Natural killer cell treated with Interleukin-12 subunit alpha and Interleukin-12 subunit beta and Interleukin-15 and Interleukin-18, amount 100 ng/mL, for 72 hours (primary cell): ENCODE measurements around the gene TAF1L. TPM values are rescaled to one million over a fixed set of nuclear protein-coding genes. Genes with fewer than 3 reads are reported as not detected.

ENCODE experiments used
- ATAC-seq, 2 donors: fragments of 150-1000 bp; cut with Tn5 transposase in 1 of 2; sonication (Bioruptor Pico), chemical (Tn5 transposase) in 1 of 2; 2 replicates each; pipeline ENCODE4 v1.10.0; 2021
- DNase-seq: peaks from one replicate; pipeline ENCODE4 v3.0.0; 2022; ENCODE audit warnings: low spot score
- H3K27ac Mint-ChIP-seq, 2 donors: 1 replicate in 1 of 2; 2 replicates in 1 of 2; pipeline ENCODE4 v1.8.0; 2022; ENCODE audit warnings: mixed read lengths in 2 of 2, mild to moderate bottlenecking in 1 of 2, moderate library complexity in 1 of 2
- H3K27me3 Mint-ChIP-seq, 2 donors: 1 replicate in 1 of 2; 2 replicates in 1 of 2; pipeline ENCODE4 v1.8.0; 2022; ENCODE audit warnings: mixed read lengths in 2 of 2
- H3K36me3 Mint-ChIP-seq: one replicate; pipeline ENCODE4 v1.8.0; 2022; ENCODE audit warnings: mixed read lengths
- H3K4me1 Mint-ChIP-seq, 2 donors: 1 replicate in 1 of 2; 2 replicates in 1 of 2; pipeline ENCODE4 v1.8.0; 2022; ENCODE audit warnings: low read depth in 2 of 2, mixed read lengths in 2 of 2, mild to moderate bottlenecking in 1 of 2
- H3K4me3 Mint-ChIP-seq: one replicate; pipeline ENCODE4 v1.8.0; 2022; ENCODE audit warnings: mixed read lengths
- H3K9me3 Mint-ChIP-seq: 2 replicates; pipeline ENCODE4 v1.8.0; 2022; ENCODE audit warnings: mixed read lengths
- total RNA-seq, 2 donors: library from RNA; stranded (reverse); gene quantifications; one replicate each; pipeline ENCODE4 v1.2.3, GENCODE V29; 2022

TAF1L gene
- total RNA-seq, 2 donors from 2014 or later: not detected

DNA sequence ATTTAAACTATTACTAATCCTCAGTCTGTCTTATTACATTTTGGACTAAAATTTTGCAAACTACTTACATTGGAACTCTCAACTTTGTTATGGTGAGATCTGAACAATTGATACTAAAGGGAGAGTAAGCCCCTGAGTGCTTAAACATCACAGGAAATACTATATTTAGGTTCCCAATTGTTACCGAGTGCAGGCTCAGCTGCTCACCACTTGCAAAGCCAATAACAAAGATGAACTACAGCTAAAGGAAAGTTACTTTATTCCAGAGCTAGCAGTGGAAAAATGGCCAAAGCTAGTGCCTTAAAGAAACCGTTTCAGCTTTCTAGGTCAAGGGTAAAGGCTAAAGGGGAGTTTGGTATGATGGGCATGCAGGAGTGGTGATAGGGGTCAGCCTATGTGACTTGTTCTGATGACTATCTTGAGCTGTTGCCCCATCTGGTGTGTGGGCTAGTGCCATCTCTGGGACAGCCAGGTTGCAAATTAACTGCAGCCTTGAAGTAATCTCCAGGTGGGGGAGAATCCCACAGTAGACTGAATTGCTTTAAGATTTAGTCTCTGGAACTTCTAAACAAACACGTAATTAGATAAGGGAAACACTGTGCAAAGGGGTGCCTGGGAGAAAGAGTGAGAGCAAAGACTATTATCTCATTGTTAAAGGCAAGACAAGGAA is 54.7 kb downstream of the TAF1L start:
- DNase-seq (no peak), ATAC-seq (no peak)
- H3K27ac Mint-ChIP-seq: no peak overlapping the region
- no peaks in the 10 kb centered on the region for H3K4me1 Mint-ChIP-seq
- H3K27me3 Mint-ChIP-seq: peaks cover 27 to 35% of the 10 kb centered on the region in 2 donors
- no peaks in the 10 kb centered on the region for H3K9me3 Mint-ChIP-seq
- no peak overlapping the region for H3K4me3 Mint-ChIP-seq
- no peaks in the 10 kb centered on the region for H3K36me3 Mint-ChIP-seq

DNA sequence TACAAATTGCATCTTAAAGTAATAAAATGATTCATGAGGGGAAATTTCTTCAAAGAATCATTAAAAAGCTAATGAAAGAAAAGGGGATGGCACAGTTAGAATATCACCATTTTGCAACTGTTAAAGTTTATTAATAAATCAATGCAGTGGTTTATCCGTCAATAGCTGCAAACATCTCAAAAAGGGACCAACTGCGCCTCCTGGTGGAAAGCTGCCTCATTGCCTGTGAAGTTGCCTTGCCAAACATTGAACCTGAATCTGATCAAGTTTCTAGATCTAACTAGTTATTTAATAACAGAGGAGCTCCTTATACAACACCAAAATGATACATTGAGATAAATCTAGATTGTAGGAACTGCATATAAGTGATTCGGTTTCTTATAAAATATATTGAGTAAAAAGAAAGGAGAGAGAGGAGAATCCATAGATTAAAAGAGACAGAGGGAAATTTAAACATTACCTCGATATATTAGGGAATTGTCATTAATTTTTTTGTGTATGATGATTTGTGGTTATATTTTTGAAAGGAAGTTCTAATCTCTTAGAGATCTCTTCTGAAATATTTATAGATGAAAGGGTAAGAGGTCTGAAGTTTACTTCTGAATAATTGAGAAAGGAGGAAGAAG is 55.6 kb downstream of the TAF1L start:
- Mint-ChIP-seq H3K27ac (no peak overlapping the region), H3K27me3 (peaks cover 22 to 33% of the 10 kb centered on the region in 2 donors), H3K4me1 (no peaks in the 10 kb centered on the region), H3K4me3 (no peak overlapping the region), H3K36me3 (no peaks in the 10 kb centered on the region), H3K9me3 (no peaks in the 10 kb centered on the region)
- no peak for ATAC-seq
- DNase-seq: peak; percentile 80

Other genes with a start within 250 kb of the TAF1L start
- gene RIGI, start 109.5 kb downstream of the TAF1L start, total RNA-seq: 1 to 10 TPM; 7.9 to 9.2 TPM
- gene SMIM27, start 83.3 kb downstream of the TAF1L start, total RNA-seq: 1 to 10 TPM; 6.4 to 9.1 TPM
- 10 to 100 TPM; 11.3 to 12.1 TPM for gene TOPORS, start 83.1 kb downstream of the TAF1L start, total RNA-seq
- 10 to 100 TPM; 28.9 to 33.8 TPM for gene NDUFB6, start 62.5 kb downstream of the TAF1L start, total RNA-seq
- gene TMEM215, start 147.9 kb upstream of the TAF1L start, total RNA-seq: not detected